Muscle layer of colon (tissue), 2 donors: ENCODE results near the gene FNDC3B.

Source experiments
- H3K27ac ChIP-seq: one replicate; pipeline ENCODE4 v1.7.0; 2013; ENCODE audit warnings: low read depth, mild to moderate bottlenecking, low read length, moderate library complexity
- H3K27me3 ChIP-seq, 2 donors: one replicate each; pipeline ENCODE4 v1.7.0; 2013; ENCODE audit warnings: low read length in 2 of 2, mild to moderate bottlenecking in 2 of 2; ENCODE audit not compliant: insufficient read depth in 2 of 2, control insufficient read depth in 1 of 2
- H3K36me3 ChIP-seq: one replicate; pipeline ENCODE4 v1.7.0; 2013; ENCODE audit warnings: mild to moderate bottlenecking, low read length; ENCODE audit not compliant: insufficient read depth
- H3K4me1 ChIP-seq: one replicate; pipeline ENCODE4 v1.7.0; 2013; ENCODE audit warnings: mild to moderate bottlenecking, low read length; ENCODE audit not compliant: insufficient read depth
- H3K4me3 ChIP-seq, 2 donors: one replicate each; pipeline ENCODE4 v1.7.0; 2013; ENCODE audit warnings: low read length in 2 of 2, low read depth in 1 of 2, mild to moderate bottlenecking in 1 of 2, moderate library complexity in 1 of 2
- H3K9ac ChIP-seq: one replicate; pipeline ENCODE4 v1.7.0; 2013; ENCODE audit warnings: low read length
- H3K9me3 ChIP-seq: one replicate; pipeline ENCODE4 v1.7.0; 2013; ENCODE audit warnings: mild to moderate bottlenecking, low read length
- donor health status: abdominal sarcoma.
- donor health status: Adenocarcinoma of cecum.

Gene FNDC3B

DNA sequence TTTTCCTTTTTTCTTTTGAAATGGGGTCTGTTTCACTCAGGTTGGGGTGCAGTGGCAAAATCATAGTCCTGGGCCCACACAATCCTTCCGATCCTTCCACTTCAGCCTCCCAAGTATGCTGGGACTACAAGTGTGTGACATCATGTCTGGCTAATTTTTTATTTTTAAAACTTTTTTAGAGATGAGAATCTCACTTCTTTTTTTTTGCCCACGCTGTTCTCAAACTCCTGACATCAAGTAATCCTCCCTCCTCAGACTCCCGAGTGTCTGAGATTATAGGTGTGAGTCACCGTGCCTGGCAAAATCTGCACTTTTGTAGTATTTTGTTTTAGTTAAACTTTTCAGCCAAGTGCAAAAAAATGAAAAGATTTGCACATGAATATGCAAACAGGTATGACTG is 171.0 kb downstream of the FNDC3B start:
- Histone ChIP-seq H3K36me3 (no peaks in the 10 kb centered on the region), H3K9ac (no peak overlapping the region), H3K27me3 (no peaks in the 10 kb centered on the region), H3K4me3 (no peak overlapping the region), H3K4me1 (peaks cover 42% of the 10 kb centered on the region), H3K27ac (no peak overlapping the region), H3K9me3 (no peaks in the 10 kb centered on the region)

DNA sequence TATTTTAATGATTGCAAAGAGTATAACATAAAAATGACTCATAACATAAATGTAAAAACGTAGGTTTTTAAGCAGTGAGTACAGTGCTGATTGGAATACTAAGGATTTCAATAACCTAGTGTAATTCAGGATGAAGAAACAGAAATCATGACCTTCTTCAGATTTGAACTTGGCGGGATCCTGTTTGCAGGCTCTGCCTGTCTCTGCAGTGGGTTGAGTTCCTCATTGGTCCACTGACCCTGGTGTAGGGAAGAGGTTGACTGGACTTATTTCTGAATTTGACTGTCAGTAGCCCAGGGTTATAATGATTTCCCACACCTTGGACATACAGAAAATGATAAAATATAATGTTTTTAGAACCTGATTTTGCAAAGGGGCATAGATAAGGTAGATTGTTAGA is 171.7 kb downstream of the FNDC3B start:
- H3K36me3 ChIP-seq, result no peaks in the 10 kb centered on the region
- H3K4me3 ChIP-seq, result no peak overlapping the region
- no peaks in the 10 kb centered on the region for H3K27me3 ChIP-seq
- no peaks in the 10 kb centered on the region for H3K9me3 ChIP-seq
- H3K4me1 ChIP-seq, result peaks cover 42% of the 10 kb centered on the region
- H3K27ac ChIP-seq, result no peak overlapping the region
- no peak overlapping the region for H3K9ac ChIP-seq

DNA sequence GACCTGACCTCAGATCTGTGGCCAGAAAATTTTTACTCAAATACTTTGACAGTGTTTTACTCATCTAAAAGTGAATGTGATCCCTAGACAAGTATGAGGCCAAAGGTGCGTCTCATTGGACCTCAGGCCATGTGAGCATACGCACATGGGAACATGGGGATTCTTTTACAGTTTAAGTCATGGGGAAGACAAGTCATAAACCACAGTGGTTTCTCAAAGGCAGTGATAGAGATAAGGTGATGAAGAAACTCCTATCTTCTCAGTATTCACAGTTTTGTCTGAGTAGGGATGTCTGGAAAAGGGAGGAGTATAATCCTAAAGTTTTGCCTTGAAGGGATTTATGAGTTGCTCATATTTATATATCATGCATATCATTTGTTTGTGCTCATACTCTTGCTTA is 173.8 kb downstream of the FNDC3B start:
- Histone ChIP-seq H3K9me3 (no peaks in the 10 kb centered on the region), H3K9ac (no peak overlapping the region), H3K36me3 (no peaks in the 10 kb centered on the region), H3K27me3 (no peaks in the 10 kb centered on the region), H3K27ac (no peak overlapping the region), H3K4me3 (no peak overlapping the region), H3K4me1 (peaks cover 42% of the 10 kb centered on the region)

DNA sequence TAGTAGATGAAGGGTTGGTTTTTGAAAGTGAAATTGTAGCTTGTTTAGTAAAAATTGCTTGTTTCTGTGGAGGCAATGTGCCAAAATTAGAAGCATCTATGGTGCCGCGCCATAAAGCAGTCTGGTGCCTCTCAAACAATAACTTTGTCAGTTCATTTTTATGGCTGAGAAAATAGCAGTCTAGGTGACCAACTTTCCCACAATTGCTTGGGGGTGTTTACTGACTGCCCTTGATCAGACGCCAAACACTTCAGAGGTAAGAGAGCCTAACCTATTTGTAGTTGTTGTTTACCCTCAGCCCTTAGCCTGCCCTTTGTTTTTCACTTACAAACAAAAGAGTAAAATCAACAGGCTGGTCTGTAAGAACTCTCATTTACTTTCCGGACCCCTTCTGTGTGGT is 174.5 kb downstream of the FNDC3B start:
- Histone ChIP-seq H3K9me3 (no peaks in the 10 kb centered on the region), H3K36me3 (no peaks in the 10 kb centered on the region), H3K9ac (no peak overlapping the region), H3K4me3 (no peak overlapping the region), H3K4me1 (peaks cover 49% of the 10 kb centered on the region), H3K27ac (no peak overlapping the region), H3K27me3 (no peaks in the 10 kb centered on the region)

DNA sequence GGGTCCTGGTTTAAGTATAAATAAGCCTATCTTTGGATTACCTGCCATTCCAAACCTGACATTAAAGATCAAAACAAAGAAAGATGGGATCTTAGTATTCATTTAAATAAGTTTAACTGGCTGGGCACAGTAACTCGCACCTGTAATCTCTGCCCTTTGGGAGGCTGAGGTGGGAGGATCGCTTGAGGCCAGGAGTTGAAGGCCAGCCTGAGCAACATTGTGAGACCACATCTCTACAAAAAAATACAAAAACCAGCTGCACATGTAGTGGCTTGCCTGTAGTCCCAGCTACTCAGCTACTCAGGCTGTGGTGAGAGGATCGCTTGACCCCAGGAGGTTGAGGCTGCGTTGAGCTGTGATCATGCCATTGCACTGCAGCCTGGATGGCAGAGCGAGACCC is 176.9 kb downstream of the FNDC3B start:
- Histone ChIP-seq H3K27me3 (no peaks in the 10 kb centered on the region), H3K4me3 (no peak overlapping the region), H3K27ac (no peak overlapping the region), H3K9ac (no peak overlapping the region), H3K4me1 (peaks cover 46% of the 10 kb centered on the region), H3K36me3 (no peaks in the 10 kb centered on the region), H3K9me3 (no peaks in the 10 kb centered on the region)

DNA sequence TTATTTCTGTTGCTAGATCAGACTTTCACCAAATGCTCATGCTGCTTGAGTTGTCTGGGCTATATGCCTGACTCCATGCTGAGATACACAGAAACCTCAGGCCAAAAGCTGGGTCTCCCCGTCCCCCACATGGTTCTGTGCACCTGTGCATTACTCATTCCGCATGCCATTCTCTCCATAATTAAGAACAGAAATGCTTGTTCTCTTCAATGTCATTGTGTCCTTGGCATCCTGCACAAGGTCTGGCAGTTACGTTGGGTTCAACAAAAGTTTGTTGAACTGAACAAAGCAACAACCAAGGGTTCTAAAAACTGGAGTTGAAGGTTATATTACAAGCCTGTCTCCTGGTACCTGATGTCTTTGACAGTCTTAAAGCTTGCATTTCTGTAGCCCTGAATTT is 177.5 kb downstream of the FNDC3B start:
- H3K4me1 ChIP-seq, result peaks cover 45% of the 10 kb centered on the region

DNA sequence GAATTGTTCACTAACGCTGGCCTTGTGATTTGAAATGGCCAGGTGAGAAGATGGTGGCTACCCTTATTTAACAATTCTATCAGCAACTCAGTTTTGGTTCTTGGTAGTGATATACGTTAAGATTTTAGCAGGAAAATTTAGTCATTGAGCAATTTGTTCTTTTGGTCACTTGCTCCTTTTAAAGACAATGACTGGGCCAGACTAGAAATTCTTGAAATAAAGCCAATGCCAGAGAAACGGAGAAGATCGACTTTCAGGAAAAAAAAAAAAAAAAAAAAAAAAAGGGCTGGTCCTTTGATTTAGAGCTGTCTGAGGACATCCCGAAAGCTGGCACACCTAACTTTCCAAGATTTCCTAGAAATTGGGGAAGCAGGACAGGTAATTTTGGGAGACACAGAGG is 178.5 kb downstream of the FNDC3B start:
- no peaks in the 10 kb centered on the region for H3K9me3 ChIP-seq
- no peaks in the 10 kb centered on the region for H3K27me3 ChIP-seq
- peaks cover 44% of the 10 kb centered on the region for H3K4me1 ChIP-seq
- H3K27ac ChIP-seq, result no peak overlapping the region
- H3K9ac ChIP-seq, result no peak overlapping the region
- no peak overlapping the region for H3K4me3 ChIP-seq
- H3K36me3 ChIP-seq, result no peaks in the 10 kb centered on the region

More for the DNA sequence above, 177.5 kb downstream of the FNDC3B start:
- Histone ChIP-seq H3K9ac (no peak overlapping the region), H3K27me3 (no peaks in the 10 kb centered on the region), H3K9me3 (no peaks in the 10 kb centered on the region), H3K4me3 (no peak overlapping the region), H3K27ac (no peak overlapping the region), H3K36me3 (no peaks in the 10 kb centered on the region)

DNA sequence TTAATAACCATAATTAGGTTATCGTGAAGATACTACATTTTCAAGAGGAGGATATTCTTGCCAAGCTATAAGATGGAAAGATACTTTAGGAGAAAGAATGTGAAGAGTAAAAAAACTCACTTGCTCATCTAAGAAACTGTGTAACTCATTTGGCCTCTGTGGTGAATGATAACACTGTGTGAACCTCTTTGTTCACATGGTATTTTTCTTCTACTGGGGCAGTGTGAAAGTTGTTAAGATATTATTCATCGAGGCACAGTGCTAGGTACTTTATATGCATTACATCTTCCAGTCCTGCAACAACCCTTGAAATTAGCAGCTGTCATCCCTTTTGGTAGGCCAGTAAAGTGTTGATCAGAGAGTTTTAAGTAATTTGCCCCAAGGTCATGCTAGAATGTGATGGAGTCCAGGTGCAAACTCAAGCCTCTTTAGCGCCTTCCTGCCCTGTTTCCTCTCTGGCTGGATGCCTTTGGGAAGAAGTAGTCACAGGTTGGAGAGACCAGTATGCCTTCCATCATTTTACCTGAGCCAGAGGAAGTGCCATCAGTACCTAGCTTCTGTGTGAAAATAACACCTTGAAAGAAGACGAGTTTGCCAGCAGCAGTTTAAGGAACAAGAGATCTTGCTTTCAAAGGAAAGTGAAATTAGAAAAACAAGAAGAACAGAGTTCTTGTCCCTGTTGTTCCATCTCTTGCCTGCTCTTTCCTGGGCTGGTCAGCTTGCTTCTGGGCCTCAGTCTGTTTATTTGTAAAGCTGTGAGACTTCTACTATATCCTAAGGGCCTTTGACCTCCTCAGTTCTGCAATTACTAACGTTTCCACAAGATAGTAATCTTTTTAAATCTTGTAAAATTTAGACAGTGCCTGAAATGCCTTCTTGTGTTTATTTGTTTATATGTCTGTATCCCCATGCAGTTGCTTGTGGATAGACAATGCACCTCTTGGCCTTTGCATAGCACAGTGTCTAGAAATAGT is 179.3 kb downstream of the FNDC3B start:
- no peak overlapping the region for H3K27ac ChIP-seq
- H3K4me3 ChIP-seq, result no peak overlapping the region
- no peaks in the 10 kb centered on the region for H3K27me3 ChIP-seq
- H3K9ac ChIP-seq, result no peak overlapping the region
- no peaks in the 10 kb centered on the region for H3K36me3 ChIP-seq
- peaks cover 36% of the 10 kb centered on the region for H3K4me1 ChIP-seq
- no peaks in the 10 kb centered on the region for H3K9me3 ChIP-seq

DNA sequence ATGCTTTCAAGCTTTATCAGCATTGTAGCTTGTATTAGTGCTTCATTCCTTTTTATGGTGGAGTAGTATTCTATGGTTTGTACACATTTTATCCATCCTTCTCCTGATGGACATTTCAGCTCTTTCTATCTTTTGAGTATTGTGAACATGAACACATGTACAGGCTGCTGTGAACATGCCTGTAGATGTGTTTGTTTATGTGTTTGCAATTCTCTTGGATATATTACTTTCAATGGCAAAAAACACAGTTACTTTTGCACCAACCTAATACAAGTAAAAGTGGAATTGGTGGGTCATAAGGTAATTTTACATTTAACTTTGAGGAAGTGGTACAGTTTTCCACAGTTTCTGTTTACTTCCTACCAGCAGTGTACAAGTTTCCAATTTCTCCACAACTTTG is 180.4 kb downstream of the FNDC3B start:
- no peak overlapping the region for H3K27ac ChIP-seq
- no peaks in the 10 kb centered on the region for H3K36me3 ChIP-seq
- no peaks in the 10 kb centered on the region for H3K27me3 ChIP-seq
- no peak overlapping the region for H3K4me3 ChIP-seq
- H3K4me1 ChIP-seq, result peaks cover 25% of the 10 kb centered on the region
- no peaks in the 10 kb centered on the region for H3K9me3 ChIP-seq
- no peak overlapping the region for H3K9ac ChIP-seq

DNA sequence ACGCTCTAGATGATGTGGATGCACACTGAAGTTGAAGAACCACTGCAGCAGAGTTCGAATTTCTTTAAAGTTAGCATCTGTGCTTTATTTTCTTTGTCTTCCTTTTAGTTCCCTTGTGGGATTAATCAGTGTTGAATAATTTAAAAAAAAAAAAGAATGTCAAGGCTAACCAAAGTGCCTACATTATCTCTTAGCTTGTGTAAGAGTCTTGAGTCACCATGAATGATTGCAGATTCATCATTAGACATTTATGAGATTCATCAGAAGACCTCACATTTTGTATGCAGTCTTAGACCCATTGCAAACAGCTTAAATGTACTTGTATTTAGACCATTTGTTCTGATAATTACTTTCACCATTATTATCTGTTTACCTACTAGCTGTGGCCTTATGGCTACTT is 182.2 kb downstream of the FNDC3B start:
- Histone ChIP-seq H3K4me3 (no peak overlapping the region), H3K9me3 (no peaks in the 10 kb centered on the region), H3K4me1 (peaks cover 23% of the 10 kb centered on the region), H3K27ac (no peak overlapping the region), H3K36me3 (no peaks in the 10 kb centered on the region), H3K27me3 (no peaks in the 10 kb centered on the region), H3K9ac (no peak overlapping the region)

DNA sequence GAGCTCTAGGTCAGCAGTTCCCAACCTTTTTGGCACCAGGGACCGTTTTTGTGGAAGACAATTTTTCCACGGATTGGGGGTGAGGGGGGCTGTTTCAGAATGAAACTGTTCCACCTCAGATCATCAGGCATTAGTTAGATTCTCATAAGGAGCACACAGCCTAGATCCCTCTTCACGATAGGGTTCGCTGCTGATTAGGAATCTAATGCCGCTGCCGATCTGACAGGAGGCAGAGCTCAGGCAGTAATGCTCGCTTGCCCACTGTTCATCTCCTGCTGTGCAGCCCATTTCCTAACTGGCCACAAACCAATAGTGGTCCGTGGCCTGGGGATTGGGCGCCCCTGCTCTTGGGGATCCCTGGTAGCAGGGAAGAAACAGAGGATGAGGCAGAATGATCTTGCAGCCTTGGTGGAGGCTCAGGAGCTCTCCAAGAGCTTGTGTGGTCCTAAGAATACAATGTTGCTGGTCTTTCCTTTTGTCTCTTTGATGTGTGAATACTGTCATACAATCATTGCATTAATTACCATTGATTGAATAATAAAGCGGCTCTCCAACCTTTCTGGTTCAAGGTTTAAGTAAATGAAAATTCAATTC is 183.2 kb downstream of the FNDC3B start:
- no peaks in the 10 kb centered on the region for H3K27me3 ChIP-seq
- peaks cover 6% of the 10 kb centered on the region for H3K36me3 ChIP-seq
- no peak overlapping the region for H3K4me3 ChIP-seq
- H3K4me1 ChIP-seq, result peaks cover 23% of the 10 kb centered on the region
- no peak overlapping the region for H3K9ac ChIP-seq
- H3K27ac ChIP-seq, result no peak overlapping the region
- H3K9me3 ChIP-seq, result no peaks in the 10 kb centered on the region
